Hematopoietic multipotent progenitor cell treated with erythropoietin and hydrocortisone succinate and interleukin-3 and kit ligand, for 6 days (in vitro differentiated cells): ENCODE measurements around the gene SERPINB8.
A peak's percentile ranks its signal among the peaks of the same experiment; 100 is the strongest.

Source experiments
- DNase-seq: peaks from one replicate; pipeline ENCODE4 v3.0.0-alpha.2; 2015

Gene SERPINB8

DNA sequence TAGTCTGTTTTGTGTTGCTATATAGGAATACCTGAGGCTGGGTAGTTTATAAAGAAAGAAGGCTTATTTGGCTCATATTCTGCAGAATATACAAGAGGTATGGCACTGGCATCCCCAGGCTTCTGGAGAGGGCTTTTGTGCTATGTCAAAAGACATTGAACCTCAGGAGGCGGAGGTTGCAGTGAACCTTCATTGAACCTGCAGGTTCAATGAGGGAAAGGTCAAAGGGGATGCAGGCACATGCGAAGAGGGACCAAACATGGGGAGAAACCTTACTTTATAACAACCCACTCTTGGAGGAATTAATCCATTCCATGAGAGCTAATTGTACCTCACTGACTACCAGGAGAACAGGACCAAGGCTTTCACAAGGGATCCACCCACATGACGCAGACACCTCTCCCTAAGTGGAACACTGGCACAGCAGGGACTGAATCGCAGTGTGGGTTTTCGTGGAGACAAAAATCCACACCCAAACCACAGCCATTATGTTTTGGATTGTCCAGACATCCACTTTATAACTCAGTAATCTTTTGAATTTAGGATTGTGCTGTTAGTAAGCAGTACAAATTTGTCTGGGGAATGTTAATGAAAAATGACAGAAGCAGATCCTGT lies 4.1 kb upstream of the SERPINB8 start:
- no peak for DNase-seq

DNA sequence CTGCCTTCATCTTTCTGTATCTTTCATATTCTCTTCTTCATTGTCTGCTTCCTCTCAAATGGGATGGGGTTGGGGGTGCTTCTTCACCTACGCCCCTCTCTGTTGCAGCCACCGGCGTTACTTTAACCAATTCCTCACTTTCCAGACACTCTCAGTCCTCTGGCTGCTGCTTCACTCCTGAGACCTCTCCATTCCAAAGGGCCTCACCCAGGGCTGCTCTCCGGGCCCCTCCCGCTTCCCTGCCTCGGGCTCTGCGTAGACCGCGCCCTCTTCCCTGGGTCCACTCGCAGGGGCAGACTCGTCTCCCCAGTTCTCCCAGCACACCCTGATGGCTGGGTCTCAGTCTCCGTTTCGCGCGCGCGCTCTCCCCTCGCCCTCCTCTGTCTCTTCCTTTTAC lies 926 bp downstream of the SERPINB8 start:
- no peak for DNase-seq

DNA sequence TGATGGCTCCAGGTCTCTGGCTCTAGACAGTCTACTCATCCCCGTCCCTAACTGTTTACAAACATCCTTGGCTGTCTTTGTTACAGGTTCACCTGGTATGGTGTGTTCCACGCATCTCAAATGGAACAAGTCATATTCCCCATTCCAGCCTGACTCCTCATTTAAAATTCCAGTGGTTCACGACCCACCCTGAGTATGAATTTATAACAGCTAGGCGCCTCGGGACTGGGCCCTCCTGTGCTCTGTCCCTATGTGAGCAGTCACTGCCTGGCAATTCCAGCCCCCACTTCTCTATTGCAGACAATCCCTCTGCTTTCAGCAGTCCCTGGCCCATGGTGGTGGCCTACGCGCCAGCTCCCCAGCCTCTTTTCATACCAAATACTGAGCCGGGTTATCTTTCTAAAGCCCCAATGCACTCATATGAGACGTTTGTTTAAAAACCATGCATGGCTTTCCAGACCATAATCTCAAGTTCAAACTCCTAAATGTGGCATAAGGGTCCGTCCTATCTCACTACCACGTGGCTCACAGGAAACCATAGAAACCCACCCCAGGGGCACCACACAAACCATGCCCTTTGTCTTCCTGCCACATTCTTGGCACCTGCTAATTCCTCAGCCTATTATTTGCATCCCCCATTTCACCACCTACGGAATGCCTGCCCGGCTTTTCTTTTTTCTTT lies 1.6 kb downstream of the SERPINB8 start:
- peak; percentile 20 for DNase-seq

DNA sequence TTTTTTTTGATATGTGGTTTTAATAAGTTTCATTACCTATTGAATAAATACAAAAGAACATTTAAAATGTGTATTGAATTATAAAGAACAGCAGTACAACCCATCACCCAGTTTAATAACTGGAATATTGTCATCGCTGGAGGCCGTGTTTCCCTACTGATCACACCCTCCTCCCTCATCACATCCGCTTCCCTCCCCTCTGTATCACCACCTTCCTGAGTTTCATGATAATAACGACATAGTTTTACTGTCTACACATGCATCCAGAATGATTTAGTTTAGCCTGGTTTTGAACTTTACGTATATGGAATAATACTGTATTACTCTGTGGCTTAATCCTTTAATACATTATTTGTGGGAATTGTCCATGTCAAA lies 2.1 kb downstream of the SERPINB8 start:
- DNase-seq: peak; percentile 7

DNA sequence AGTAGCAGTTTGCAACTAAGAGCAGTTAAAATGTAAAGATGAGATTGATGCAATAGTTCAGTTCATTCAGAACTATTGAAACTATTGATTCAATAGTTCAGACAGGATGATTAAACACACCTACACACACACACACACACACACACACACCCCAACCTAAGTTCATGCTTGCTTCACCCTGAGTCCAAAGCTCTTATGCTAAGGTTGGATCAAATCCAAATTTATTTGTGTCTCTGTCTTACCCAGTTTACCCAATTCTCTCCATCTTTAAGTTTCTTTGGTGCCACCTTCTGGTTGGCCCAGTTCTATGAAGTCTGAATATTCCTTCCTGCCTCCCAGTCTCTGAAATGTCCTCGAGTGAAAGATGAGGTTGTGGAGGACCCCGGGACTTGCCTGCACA lies 5.1 kb downstream of the SERPINB8 start:
- peak; percentile 47 for DNase-seq

DNA sequence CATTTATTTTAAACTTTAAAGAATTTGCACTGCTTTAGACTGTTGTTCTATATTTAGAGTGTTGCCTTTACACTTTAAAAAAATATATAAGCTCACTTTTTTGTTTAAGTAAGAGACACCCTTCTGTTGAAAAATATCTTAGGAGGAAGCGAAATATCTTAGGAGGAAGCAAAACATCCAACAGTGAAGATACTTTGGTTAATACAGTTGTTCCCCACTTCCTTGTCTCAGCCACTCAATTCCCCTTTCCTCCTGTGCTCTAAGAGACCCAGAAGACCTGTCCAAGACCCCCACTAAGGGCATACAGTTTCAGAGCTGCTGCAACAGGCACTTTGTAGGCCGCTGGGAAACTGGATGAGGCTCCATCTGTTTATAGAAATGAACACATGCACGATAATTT lies 5.7 kb downstream of the SERPINB8 start:
- DNase-seq: peak; percentile 9

DNA sequence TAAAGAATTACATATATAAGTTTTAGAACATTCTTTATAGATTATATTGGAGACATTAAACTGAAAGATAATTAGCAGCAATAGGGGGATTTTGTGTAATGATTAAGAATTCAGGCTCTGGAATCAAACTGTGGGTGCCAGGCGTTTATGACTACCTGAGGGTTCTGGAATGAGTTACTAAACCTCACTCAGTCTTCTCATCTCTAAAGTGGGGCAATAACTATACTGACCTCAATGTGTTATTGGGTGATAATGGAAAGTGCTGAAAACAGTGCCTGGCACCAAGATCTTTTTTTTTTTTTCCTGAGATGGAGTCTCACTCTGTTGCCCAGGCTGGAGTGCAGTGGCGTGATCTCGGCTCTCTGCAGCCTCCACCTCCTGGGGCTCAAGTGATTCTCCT lies 7.2 kb downstream of the SERPINB8 start:
- no peak for DNase-seq

DNA sequence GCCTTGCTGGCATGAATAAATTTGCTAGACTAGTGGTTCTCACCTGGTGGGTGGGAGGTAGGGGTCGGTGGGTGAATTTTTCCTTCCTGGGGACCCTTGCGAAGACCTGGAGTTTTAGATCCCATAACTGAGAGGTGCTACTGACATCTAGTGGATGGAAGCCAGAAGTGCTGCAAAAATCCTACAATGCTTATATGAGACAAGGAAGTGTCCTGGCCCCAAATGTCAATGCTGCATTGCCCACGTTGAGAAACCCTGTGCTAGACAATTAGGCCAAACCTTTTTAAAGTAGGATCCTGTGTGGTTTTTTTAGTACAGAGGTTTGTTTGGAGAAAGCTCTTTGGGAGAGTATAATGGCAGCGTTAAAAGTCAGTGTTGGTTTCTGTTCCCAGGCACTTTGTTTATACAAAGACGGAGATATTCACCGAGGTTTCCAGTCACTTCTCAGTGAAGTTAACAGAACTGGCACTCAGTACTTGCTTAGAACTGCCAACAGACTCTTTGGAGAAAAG lies 9.6 kb downstream of the SERPINB8 start:
- peak; percentile 84 for DNase-seq

DNA sequence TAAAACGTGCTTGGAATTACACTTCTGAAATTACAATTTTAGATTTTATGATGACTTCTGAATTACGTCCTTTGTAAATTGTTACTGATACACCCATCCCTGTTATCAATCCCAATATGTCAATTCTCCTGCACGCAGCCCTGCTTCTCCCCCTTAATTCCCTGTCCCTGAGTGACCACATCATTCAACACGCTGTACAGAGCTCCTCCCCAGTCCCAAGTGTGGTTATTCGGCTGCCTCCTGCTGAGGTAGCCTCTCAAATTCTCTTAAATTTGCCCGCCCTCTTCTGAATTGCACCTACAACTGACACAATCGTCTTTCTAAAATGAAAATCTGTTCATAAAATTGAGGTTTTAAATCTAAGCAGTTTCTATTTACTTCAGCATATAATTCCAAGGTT lies 10.1 kb downstream of the SERPINB8 start:
- no peak for DNase-seq

DNA sequence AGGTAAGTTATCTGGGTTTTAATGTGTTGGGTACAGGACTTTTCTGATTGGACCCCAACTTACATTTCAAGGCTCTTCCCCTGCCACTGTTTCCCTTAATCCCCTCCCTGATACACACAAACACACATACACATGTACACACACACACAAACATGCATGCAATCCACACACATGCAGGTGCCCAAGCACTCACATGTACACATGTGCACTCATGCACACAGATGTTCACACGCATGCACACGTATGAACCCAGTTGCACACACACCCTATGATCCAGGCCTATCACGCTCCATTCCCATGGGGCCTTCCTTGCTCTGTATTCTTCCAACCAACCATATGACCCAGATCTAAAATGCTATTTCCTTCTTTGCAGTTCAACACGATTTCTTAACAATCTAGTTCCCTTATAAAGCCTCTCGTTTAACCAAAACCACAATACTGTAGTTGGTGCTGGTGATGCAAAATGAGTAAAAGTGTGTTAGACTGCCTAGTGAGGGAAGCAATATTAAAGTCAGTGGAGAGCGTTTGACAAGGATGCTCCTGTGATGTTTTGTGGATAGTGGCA lies 11.1 kb downstream of the SERPINB8 start:
- DNase-seq: peak; percentile 53

DNA sequence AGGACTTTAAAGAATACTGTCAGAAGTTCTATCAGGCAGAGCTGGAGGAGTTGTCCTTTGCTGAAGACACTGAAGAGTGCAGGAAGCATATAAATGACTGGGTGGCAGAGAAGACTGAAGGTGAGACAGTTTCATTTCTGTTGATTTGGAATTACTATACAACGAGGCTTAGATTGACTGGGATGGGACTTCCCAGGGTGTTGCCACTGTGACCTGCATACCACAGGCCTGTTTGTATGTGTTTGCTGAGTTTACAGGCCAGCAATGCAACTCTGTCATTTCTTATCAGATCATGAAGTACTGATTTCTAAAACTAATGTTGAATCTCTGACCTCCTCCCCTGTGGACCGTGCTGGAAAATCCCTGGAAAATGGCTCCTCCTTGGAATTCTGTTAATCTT lies 11.8 kb downstream of the SERPINB8 start:
- DNase-seq: no peak

DNA sequence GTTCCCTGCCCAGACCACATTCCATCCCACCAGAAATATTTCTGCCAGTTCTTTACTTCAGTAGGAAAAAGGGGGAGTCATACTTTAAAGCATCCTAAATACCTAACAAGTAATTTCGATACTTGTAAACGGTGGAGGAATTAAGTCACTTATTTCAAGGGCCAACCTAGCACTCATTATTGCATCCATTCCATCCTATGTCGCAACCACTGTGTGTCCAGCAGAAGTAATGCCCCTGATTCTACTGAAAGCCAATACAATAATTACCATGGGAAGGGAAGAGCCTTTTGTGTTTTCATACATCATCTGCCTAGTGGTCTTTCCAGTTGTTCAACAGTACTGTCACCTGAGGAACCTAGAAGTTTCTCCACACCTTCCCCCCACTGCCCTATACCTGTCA lies 12.5 kb downstream of the SERPINB8 start:
- DNase-seq: no peak

DNA sequence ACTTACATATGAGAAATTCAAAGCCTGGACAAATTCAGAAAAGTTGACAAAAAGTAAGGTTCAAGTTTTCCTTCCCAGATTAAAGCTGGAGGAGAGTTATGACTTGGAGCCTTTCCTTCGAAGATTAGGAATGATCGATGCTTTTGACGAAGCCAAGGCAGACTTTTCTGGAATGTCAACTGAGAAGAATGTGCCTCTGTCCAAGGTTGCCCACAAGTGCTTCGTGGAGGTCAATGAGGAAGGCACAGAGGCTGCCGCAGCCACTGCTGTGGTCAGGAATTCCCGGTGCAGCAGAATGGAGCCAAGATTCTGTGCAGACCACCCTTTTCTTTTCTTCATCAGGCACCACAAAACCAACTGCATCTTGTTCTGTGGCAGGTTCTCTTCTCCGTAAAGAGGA lies 17.0 kb downstream of the SERPINB8 start:
- DNase-seq: no peak

DNA sequence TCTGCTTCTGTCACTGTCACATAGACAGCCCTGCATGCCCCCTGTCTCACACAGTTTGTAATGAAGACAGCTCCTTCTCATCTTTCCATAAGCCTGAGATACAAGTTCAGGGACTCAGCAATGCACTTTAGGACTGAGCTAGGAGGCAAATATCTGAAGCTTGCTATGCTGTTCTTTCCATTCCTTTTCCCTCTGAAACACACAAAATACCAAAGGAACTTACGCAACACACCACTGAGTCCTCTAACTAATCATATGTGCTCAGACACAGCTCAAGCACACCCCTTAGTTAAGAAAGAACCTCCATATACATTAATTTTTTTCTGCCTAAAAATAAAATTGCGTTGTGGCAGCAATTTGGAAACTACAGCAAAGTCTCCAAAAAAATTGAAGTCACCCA lies 17.9 kb downstream of the SERPINB8 start:
- no peak for DNase-seq

DNA sequence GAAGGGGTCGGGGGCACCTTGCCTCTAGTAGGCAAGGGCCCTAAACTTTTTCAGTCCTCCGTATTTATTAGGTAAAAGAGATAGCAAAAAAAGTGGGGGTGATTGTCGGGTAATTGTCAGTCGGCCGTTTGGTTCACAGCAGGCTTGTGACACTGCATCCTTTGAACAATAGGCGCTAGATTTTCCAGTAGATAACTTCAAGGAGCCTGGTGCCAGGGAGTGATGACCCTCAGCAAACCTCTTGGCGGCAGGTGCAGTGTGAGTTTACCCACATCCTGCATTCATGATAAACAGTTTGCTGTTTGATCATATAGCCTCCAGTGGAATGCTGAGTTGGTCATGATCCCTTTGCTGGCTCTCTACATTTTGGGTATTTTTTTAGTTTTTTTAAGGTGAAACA lies 22.9 kb downstream of the SERPINB8 start:
- no peak for DNase-seq

DNA sequence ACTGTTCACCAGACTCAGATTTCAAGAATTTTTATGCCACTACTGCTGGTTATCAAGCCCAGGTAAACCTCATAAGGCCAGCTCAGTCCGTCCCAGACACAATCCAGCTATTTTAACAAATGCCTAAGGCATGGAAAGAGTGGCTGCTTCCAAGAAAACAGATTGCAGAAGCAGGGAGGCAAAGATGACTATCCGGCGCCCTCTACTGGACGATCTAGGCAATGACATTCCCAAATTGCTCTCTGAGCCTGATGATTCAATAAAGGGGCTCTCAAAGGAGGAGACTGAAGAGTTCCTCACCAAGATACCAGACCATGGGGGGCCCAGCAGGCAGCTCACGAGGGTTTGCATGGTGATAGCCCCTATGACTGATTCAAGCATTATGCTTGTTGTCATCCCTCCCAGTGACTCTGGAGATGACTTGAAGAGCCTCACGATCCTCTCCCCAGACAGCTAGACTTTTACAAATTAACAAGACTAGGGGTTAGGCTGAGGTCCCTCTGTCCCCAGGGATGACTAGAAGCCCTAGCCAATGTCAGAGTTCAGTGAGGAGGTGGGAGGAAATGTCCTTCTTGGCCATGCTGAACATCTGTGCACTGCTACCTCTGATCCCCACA lies 25.0 kb downstream of the SERPINB8 start:
- DNase-seq: peak; percentile 66

DNA sequence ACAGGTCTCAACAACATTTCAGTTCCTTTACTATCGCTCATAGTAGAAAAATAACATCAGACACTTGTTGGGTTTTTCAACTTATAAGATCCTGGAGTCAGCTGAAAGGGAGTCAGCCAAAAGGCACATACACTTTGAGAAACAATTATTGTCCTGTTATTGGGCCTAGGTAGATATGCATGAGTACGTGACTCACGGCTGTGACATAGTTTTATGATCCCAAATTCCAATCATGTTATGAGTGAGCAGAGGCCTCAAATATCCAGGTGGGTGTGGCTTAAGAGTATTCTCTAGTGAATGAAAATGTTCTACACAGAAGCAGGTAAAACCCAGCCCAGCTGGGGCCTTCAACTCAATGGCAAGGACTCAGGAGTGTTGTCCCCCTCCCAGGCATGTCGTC lies 27.2 kb downstream of the SERPINB8 start:
- no peak for DNase-seq

DNA sequence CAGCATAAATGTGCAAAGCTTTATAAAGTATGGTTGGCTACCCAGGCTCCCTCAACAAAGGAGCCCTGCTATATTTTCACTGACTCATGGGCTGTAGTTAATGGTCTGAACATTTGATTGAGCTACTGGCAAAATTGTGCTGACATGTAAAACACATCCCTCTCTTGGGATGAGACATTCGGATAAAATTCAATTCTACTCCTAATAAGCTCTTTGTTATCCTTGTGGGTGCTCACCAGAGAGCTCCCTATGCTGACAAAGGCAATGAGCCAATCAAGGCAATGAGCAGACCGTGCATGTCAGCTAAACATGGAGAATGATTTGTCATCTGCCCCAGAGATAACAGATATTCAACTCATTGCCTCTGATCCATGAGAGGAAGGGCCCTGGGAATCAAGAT lies 27.7 kb downstream of the SERPINB8 start:
- no peak for DNase-seq

DNA sequence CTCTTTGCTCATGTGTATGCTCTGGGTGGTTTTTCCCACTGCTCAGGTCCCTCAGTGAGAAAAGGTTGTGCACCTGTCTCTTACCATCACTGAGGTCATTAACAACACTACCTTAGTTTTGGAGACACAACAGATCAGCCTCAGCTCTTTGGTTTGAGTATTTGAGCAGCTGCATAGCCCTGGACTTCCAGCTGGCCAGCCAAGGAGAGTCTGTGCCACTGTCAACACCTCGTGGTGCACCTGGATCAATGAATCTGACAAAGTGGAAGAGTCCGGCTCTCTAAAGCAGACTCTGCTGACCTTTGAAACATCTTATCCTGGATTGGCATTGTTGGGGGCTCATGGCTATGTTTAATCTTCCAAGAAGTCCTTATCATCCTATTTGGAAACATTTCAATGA lies 30.0 kb downstream of the SERPINB8 start:
- DNase-seq: no peak

DNA sequence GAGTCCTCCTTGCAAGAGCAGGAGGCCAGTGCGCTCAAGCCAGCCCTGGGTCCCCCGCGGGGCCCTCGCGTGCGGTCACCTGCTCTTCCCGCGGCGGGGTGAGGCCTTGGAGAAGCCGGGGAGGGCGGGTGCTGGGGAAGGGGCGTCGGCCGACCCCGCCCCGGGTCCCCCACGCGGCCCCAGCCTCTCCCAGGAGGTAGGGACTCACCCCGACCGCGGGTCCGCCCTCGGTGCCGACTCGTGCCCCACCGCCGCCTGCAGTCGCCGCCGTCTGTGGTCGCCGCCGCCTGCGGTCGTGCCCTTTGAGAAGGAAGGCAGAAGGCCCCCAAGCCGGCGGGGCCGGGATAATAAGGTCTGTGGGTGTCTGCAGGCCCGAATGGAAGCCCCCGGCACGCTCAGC lies 32.7 kb downstream of the SERPINB8 start:
- no peak for DNase-seq

DNA sequence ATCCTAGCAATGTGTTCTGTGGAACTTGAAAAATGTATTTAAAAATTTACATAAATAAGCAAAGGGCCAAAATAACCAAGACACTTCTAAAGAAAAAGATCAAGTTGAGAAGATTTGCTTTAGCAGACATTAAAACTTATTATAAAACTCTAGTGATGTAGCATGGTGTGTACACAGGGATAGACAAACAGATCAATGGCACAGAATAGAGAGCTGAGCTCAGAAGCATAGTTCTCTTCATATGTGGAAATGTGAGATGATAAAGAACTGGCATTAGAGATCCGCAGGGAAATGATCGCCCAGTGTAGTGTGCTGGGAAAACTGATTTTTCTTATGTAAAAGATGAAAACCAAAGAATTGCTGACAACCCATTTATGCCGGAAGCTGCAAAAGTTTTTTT lies 39.4 kb downstream of the SERPINB8 start:
- DNase-seq: no peak

DNA sequence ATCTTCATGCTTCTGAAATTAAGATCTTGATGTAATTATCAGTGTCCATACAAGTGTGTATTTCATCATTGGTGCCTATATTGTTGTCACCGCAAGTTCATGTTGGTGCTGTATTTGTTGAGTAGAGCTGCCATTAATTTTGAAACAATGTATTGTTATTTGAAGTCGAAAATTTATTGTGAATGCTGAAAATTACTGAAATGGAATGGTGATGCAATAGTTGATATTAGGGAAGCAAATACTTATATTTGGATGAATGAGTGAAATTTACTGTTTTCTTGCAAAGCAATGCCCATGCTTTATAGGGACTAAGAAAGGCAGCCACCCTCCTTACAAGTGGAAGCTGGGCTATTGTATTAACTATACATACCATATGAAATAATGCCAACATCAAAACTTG lies 41.6 kb downstream of the SERPINB8 start:
- DNase-seq: no peak

DNA sequence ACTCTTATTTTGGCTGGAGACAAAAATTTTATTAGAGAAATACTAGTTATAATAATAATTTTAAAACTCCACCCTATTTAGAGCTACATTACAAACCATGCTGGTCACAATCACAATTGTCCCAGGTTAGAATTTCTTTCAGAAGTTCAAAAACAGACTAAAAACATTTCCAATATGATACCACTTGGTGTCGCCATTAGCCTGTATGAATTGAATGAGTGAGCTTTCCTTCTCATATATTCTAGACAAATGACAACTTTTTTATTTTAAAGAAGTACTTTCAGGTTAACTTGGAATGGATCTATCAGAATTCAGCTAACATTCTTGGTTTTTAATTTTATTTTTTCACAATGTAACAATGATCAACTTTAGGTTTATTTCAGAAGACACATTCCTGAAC lies 48.0 kb downstream of the SERPINB8 start:
- DNase-seq: peak; percentile 61
